Epidermal melanocyte (primary cell): ENCODE data around the gene CEP131.
"Not testable (repeated sequence)": the region's sequence is repeated elsewhere in the genome, so short reads cannot be mapped to it uniquely, and the experiment has no call there.

Experiments used
- DNase-seq: peaks from one replicate; pipeline ENCODE4 v3.0.0; 2011; ENCODE audit warnings: low spot score; ENCODE audit not compliant: insufficient read length

CEP131 gene

GRCh38 chr17:81238815-81239713 lies 16.3 kb upstream of the CEP131 start, which contains the start of the genes NDUFAF8 and TEPSIN:
Gene NDUFAF8 (plus strand): TSS chr17:81239318. CDS start chr17:81239364, 46 bp downstream.
Gene TEPSIN (minus strand): TSS chr17:81239055. CDS start chr17:81239033, 22 bp downstream.
- peak; percentile 100 for DNase-seq

GRCh38 chr17:81238490-81238814 lies 15.7 kb upstream of the CEP131 start:
- no peak for DNase-seq

GRCh38 chr17:81237591-81238489 lies 15.1 kb upstream of the CEP131 start:
- no peak for DNase-seq

GRCh38 chr17:81236784-81237183 lies 14.0 kb upstream of the CEP131 start:
- no peak for DNase-seq

GRCh38 chr17:81235822-81236740 lies 13.3 kb upstream of the CEP131 start:
- no peak for DNase-seq

GRCh38 chr17:81234940-81235821 lies 12.4 kb upstream of the CEP131 start:
- DNase-seq, result no peak

GRCh38 chr17:81234506-81234855 lies 11.7 kb upstream of the CEP131 start:
- no peak for DNase-seq

- DNase-seq, result no peak
These were observed 11.2 kb upstream of the CEP131 start for GRCh38 chr17:81233811-81234505.

GRCh38 chr17:81233316-81233715 lies 10.6 kb upstream of the CEP131 start:
- no peak for DNase-seq

GRCh38 chr17:81232616-81233241 lies 10.0 kb upstream of the CEP131 start:
- no peak for DNase-seq

GRCh38 chr17:81231766-81232581 lies 9.2 kb upstream of the CEP131 start:
- DNase-seq, result no peak

GRCh38 chr17:81231121-81231645 lies 8.4 kb upstream of the CEP131 start:
- no peak for DNase-seq

GRCh38 chr17:81230043-81230820 lies 7.5 kb upstream of the CEP131 start:
- no peak for DNase-seq

- DNase-seq, result no peak
These were observed 6.8 kb upstream of the CEP131 start for GRCh38 chr17:81229666-81229920.

- no peak for DNase-seq
These were observed 6.3 kb upstream of the CEP131 start for GRCh38 chr17:81228834-81229665.

- DNase-seq, result no peak
These were observed 5.7 kb upstream of the CEP131 start for GRCh38 chr17:81228420-81228819.

GRCh38 chr17:81227630-81228029 lies 4.9 kb upstream of the CEP131 start:
- DNase-seq, result not testable (repeated sequence)
